ENCODE results near the gene OLFM2. TPM values are rescaled to one million over a fixed set of nuclear protein-coding genes. Genes with fewer than 3 reads are reported as not detected.

The OLFM2 gene
- total RNA-seq, 2 donors from 2014 or later = 33.1 to 58.1 TPM

DNA sequence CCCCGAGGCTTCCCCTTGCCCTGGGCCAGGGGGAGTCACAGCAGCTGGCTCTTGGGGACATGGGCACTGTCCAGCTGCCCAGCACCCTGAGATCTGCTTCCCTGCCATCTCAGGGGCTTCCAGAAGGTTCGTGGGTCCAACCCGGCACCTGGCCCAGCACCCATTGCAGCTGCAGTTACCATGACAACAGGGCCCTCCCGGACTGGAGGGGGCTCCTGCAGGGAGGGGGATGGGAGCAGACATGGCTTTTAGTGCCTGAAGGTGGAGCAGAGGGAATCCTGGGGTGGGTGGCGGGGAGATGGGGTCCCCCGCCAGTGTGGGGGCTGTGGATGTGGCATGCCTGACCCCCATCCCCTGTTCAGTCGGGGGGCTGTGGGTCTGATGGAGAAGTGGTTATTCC is 86.5 kb downstream of the OLFM2 start:
- WGBS, 2 experiments (ENCODE audit: insufficient coverage in 1 of 2, insufficient read length in 1 of 2) = 89 to 94% methylated on average over 5 to 7 of the region's 7 CpGs
- no peaks in the 10 kb centered on the region for H3K27me3 ChIP-seq (ENCODE audit: control insufficient read depth, insufficient read depth, low read length, poor library complexity, severe bottlenecking)
- no peaks in the 10 kb centered on the region for H3K4me1 ChIP-seq (ENCODE audit: control insufficient read depth, insufficient read depth, low read length)
- Mint-ChIP-seq H3K36me3 (ENCODE audit: low read depth) (peaks cover 24% of the 10 kb centered on the region), H3K4me1 (peaks cover 3% of the 10 kb centered on the region), H3K27me3 (ENCODE audit: insufficient read depth) (no peaks in the 10 kb centered on the region), H3K9me3 (no peaks in the 10 kb centered on the region), H3K27ac (no peak overlapping the region), H3K4me3 (no peak overlapping the region)
- TF ChIP-seq, protein P1, sequence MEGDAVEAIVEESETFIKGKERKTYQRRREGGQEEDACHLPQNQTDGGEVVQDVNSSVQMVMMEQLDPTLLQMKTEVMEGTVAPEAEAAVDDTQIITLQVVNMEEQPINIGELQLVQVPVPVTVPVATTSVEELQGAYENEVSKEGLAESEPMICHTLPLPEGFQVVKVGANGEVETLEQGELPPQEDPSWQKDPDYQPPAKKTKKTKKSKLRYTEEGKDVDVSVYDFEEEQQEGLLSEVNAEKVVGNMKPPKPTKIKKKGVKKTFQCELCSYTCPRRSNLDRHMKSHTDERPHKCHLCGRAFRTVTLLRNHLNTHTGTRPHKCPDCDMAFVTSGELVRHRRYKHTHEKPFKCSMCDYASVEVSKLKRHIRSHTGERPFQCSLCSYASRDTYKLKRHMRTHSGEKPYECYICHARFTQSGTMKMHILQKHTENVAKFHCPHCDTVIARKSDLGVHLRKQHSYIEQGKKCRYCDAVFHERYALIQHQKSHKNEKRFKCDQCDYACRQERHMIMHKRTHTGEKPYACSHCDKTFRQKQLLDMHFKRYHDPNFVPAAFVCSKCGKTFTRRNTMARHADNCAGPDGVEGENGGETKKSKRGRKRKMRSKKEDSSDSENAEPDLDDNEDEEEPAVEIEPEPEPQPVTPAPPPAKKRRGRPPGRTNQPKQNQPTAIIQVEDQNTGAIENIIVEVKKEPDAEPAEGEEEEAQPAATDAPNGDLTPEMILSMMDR (conservative IDR thresholded peaks at IDR 0.05) = no peak
- DNase-seq = no peak
- H3K9me3 ChIP-seq (ENCODE audit: control insufficient read depth, low read length) = no peaks in the 10 kb centered on the region
- H3K27ac ChIP-seq (ENCODE audit: low read depth, low read length) = peak overlapping the region; percentile 70
- H3K4me3 ChIP-seq (ENCODE audit: low read length) = no peak overlapping the region
- peaks cover 15% of the 10 kb centered on the region for H3K36me3 ChIP-seq (ENCODE audit: control insufficient read depth, insufficient read depth, low read length)
- H3K9ac ChIP-seq (ENCODE audit: extremely low read depth, low read length, poor library complexity, severe bottlenecking) = no peak overlapping the region

DNA sequence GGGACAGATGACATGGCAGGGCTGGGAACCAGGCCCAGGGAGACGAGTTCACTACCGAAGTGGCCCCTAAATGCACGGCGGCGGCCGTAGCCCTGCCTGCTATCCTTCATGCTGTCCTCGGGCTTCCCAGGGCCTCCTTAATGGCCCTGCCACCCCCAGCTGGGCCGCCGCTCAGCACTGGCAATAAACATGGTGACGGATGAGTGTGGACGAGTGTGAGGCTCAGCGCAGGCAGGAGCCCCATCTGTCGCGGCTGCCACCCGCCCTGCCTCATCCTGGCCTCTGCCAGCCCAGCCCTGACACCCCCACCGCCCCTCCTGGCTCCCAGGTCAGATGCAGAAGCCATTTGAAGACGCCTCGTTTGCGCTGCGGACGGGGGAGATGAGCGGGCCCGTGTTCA is 87.6 kb downstream of the OLFM2 start:
- no peak overlapping the region for H3K4me3 ChIP-seq (ENCODE audit: low read length)

DNA sequence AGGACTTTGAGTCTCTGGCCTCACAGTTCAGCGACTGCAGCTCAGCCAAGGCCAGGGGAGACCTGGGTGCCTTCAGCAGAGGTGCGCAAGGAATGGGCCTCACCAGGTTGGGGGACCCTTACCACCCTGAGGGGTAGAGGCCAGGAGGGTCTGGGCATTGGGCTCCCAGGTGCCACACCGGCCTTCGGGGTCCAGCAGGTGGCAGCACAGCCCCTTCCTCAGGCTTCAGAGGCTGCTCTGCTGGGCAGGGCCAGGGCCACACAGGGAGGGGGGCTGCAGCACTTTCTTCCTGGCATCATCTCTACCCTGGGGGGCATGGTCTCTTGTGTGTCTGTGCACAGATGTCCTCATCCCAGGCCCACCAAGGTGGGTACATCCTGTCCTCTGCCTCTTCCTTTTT is 88.3 kb downstream of the OLFM2 start:
- H3K27me3 Mint-ChIP-seq (ENCODE audit: insufficient read depth) = no peaks in the 10 kb centered on the region
- peaks cover 3% of the 10 kb centered on the region for H3K4me1 Mint-ChIP-seq
- DNase-seq = peak; percentile 86
- TF ChIP-seq, protein P1 (conservative IDR thresholded peaks at IDR 0.05) = peak; percentile 82
- Histone ChIP-seq H3K9ac (ENCODE audit: extremely low read depth, low read length, poor library complexity, severe bottlenecking) (no peak overlapping the region), H3K4me1 (ENCODE audit: control insufficient read depth, insufficient read depth, low read length) (no peaks in the 10 kb centered on the region), H3K36me3 (ENCODE audit: control insufficient read depth, insufficient read depth, low read length) (peaks cover 30% of the 10 kb centered on the region), H3K4me3 (ENCODE audit: low read length) (no peak overlapping the region), H3K27ac (ENCODE audit: low read depth, low read length) (no peak overlapping the region), H3K9me3 (ENCODE audit: control insufficient read depth, low read length) (no peaks in the 10 kb centered on the region), H3K27me3 (ENCODE audit: control insufficient read depth, insufficient read depth, low read length, poor library complexity, severe bottlenecking) (no peaks in the 10 kb centered on the region)
- no peak overlapping the region for H3K4me3 Mint-ChIP-seq
- peak overlapping the region; percentile 69 for H3K27ac Mint-ChIP-seq
- H3K9me3 Mint-ChIP-seq = no peaks in the 10 kb centered on the region
- WGBS, 2 experiments (ENCODE audit: insufficient coverage in 1 of 2, insufficient read length in 1 of 2) = 63 to 64% methylated on average over 3 to 4 of the region's 4 CpGs
- peaks cover 29% of the 10 kb centered on the region for H3K36me3 Mint-ChIP-seq (ENCODE audit: low read depth)

More for the DNA sequence above, 87.6 kb downstream of the OLFM2 start:
- no peaks in the 10 kb centered on the region for H3K4me1 ChIP-seq (ENCODE audit: control insufficient read depth, insufficient read depth, low read length)
- Mint-ChIP-seq H3K4me3 (no peak overlapping the region), H3K4me1 (peaks cover 3% of the 10 kb centered on the region), H3K27ac (no peak overlapping the region), H3K36me3 (ENCODE audit: low read depth) (peaks cover 24% of the 10 kb centered on the region), H3K27me3 (ENCODE audit: insufficient read depth) (no peaks in the 10 kb centered on the region), H3K9me3 (no peaks in the 10 kb centered on the region)
- TF ChIP-seq, protein P1 (conservative IDR thresholded peaks at IDR 0.05) = no peak
- H3K27ac ChIP-seq (ENCODE audit: low read depth, low read length) = peak overlapping the region; percentile 57
- H3K9me3 ChIP-seq (ENCODE audit: control insufficient read depth, low read length) = no peaks in the 10 kb centered on the region
- H3K36me3 ChIP-seq (ENCODE audit: control insufficient read depth, insufficient read depth, low read length) = peaks cover 23% of the 10 kb centered on the region
- 90 to 93% methylated on average over 7 to 23 of the region's 23 CpGs for WGBS, 2 experiments (ENCODE audit: insufficient coverage in 1 of 2, insufficient read length in 1 of 2)
- no peak for DNase-seq
- H3K27me3 ChIP-seq (ENCODE audit: control insufficient read depth, insufficient read depth, low read length, poor library complexity, severe bottlenecking) = no peaks in the 10 kb centered on the region
- H3K9ac ChIP-seq (ENCODE audit: extremely low read depth, low read length, poor library complexity, severe bottlenecking) = no peak overlapping the region

Data from endodermal cell (in vitro differentiated cells).